Upper lobe of left lung (tissue), 6 donors: ENCODE data around the gene PROSER2. TPM values are rescaled to one million over a fixed set of nuclear protein-coding genes. Genes with fewer than 3 reads are reported as not detected.

Experiments
- ATAC-seq, 2 donors: fragments of 200-7000 bp; cut with Tn5 transposase; one replicate each; pipeline ENCODE4 v1.9.1; 2022; ENCODE audit warnings: mild to moderate bottlenecking in 2 of 2, moderate library complexity in 2 of 2; ENCODE audit not compliant: low FRiP score in 2 of 2
- DNase-seq, 2 donors: peaks; one replicate each; pipeline ENCODE4 v3.0.0-alpha.2; 2019 to 2020
- H3K27ac ChIP-seq, 4 donors: fragments of 200-600 bp; sonication (generic); one replicate each; pipeline ENCODE4 v1.5.1; 2016 to 2019
- H3K27me3 ChIP-seq, 4 donors: fragments of 200-600 bp; sonication (generic); one replicate each; pipeline ENCODE4 v1.5.1; 2017 to 2019
- H3K36me3 ChIP-seq, 4 donors: fragments of 200-600 bp; sonication (generic); one replicate each; pipeline ENCODE4 v1.5.1; 2016 to 2019
- H3K4me1 ChIP-seq, 4 donors: fragments of 200-600 bp; sonication (generic); one replicate each; pipeline ENCODE4 v1.5.1; 2018 to 2019
- H3K4me3 ChIP-seq, 4 donors: fragments of 200-600 bp; sonication (generic); one replicate each; pipeline ENCODE4 v1.5.1; 2017 to 2019; ENCODE audit warnings: mild to moderate bottlenecking in 2 of 4, moderate library complexity in 1 of 4
- H3K9me3 ChIP-seq, 4 donors: fragments of 200-600 bp; sonication (generic); one replicate each; pipeline ENCODE4 v1.5.1; 2018 to 2019
- CTCF ChIP-seq, 6 experiments: fragments of 450-650 bp in 4 of 6; fragments of 200-600 bp in 2 of 6; sonication (generic) in 2 of 6; IDR thresholded peaks; one replicate each; pipeline ENCODE4 v1.5.1; 2016 to 2019; ENCODE audit warnings: antibody characterized with exemption in 6 of 6
- EP300 ChIP-seq, 4 donors: sonication (generic); formaldehyde crosslinking; IDR thresholded peaks; one replicate each; pipeline ENCODE4 v1.5.1; 2017; ENCODE audit warnings: antibody characterized with exemption in 4 of 4, control low read depth in 2 of 4
- POLR2A ChIP-seq, 4 donors: fragments of 450-650 bp; IDR thresholded peaks; one replicate each; pipeline ENCODE4 v1.5.1; 2016 to 2017; ENCODE audit warnings: antibody characterized with exemption in 4 of 4, mild to moderate bottlenecking in 2 of 4
- POLR2AphosphoS5 ChIP-seq, 2 donors: sonication (generic); formaldehyde crosslinking; IDR thresholded peaks; one replicate each; pipeline ENCODE4 v1.5.1; 2017; ENCODE audit warnings: antibody characterized with exemption in 2 of 2
- WGBS, 2 donors: methylation state at CpG; one replicate each; pipeline ENCODE4 v1.1.5; 2017 to 2018; 5-methylcytosine and 5-hydroxymethylcytosine counted together
- total RNA-seq, 6 donors: library from RNA; depleted of rRNA in 4 of 6; stranded (reverse); fragments of >200 nt in 4 of 6; gene quantifications; one replicate each; pipeline versions ENCODE4 v1.1.0 to v1.2.1, GENCODE V29; 2016 to 2021
- donor health status: DM: no; HTN: no; CAD: no; lungs with moderate emphysema.
- donor health status: DM: no; HTN: yes; CAD: no; lungs with severe emphysema.

PROSER2 gene
- total RNA-seq, 6 donors from 2014 or later: 19.8 to 64.5 (median 24.7) TPM

DNA sequence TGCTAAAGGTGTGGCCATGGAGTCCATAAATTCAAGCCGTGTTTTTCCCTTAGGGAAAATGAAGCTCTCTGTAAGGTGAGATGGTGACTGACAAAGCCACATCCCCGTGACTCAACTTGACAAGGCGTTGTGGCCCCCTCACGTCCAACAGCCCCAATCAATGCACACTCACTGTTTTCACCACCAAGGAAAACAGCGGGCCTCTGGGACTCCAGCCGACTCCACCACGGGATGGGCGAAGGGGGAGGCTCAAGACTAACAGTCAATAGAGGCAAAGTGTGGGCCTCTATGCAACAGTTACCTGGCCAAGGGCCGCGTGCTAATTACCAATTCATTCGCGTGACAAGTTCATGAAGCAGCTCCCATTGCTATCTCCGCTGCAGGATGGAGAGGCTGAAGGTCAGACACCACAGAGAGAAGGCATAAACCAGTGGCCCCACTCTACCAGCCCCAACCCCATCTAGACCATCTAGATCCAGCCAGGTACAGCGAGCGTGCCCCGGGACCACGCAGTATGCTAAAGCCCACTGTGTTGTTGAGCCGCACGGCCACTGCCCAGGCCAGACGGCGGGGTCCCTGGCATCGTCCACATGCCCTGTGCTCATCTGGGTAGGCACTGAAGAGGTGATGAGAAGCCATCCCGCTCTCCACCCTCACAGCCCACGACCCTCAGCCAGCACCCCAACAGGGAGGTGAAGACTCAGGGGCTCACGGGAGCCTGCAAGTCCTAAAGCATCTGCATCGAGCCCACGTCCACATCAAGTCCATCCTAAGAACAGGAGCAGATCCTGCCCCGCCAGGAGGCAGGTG is 76.1 kb downstream of the PROSER2 start:
- H3K27ac ChIP-seq: peak overlapping the region in 3 of 4 donors; percentile 23 to 79 (median 50)
- no peaks in the 10 kb centered on the region for H3K36me3 ChIP-seq
- H3K9me3 ChIP-seq: no peaks in the 10 kb centered on the region
- no peak overlapping the region for H3K4me3 ChIP-seq
- TF ChIP-seq CTCF (IDR thresholded peaks at IDR 0.05) (no peak), POLR2A (IDR thresholded peaks at IDR 0.05) (no peak), POLR2AphosphoS5 (IDR thresholded peaks at IDR 0.05) (no peak)
- peaks cover 0 to 7% (median 0%) of the 10 kb centered on the region in 4 donors for H3K4me1 ChIP-seq
- DNase-seq (peak in 1 of 2 donors; percentile 67), ATAC-seq (no peak)
- 87 to 91% methylated on average over 15 to 27 of the region's 28 CpGs for WGBS, 2 donors
- H3K27me3 ChIP-seq: no peaks in the 10 kb centered on the region

GRCh38 chr10:11901036-11901301 is 77.8 kb downstream of the PROSER2 start:
- no peak overlapping the region for H3K4me3 ChIP-seq
- TF ChIP-seq POLR2AphosphoS5 (IDR thresholded peaks at IDR 0.05) (no peak), EP300 (IDR thresholded peaks at IDR 0.05) (no peak), POLR2A (IDR thresholded peaks at IDR 0.05) (no peak)
- 93 to 96% methylated on average over 6 of the region's 6 CpGs for WGBS, 2 donors
- H3K27me3 ChIP-seq: no peaks in the 10 kb centered on the region
- no peaks in the 10 kb centered on the region for H3K36me3 ChIP-seq
- H3K27ac ChIP-seq: no peak overlapping the region
- no peaks in the 10 kb centered on the region for H3K9me3 ChIP-seq
- DNase-seq: no peak
- no peak for ATAC-seq
- peaks cover 0 to 7% (median 0%) of the 10 kb centered on the region in 4 donors for H3K4me1 ChIP-seq

DNA sequence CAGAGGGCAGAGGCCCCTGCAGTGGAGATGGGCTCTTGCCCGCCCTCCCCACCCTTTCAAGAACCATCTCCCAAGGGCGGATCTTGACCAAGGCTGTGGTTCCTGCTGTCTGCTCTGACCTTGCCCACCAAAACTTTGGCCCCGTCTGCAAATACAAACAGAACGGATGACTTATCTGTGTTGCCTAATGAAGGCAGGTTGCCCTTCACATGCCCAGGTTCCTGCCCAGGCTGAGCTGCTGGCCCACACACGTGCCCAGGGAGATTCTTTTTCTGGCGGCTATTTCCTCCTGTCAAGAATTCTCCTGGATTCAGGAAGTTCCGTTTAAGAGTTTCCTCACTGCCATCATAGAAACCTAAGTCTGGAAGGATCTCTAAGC is 78.3 kb downstream of the PROSER2 start:
- no peak for DNase-seq
- WGBS, 2 donors: 44 to 53% methylated on average over 4 to 7 of the region's 7 CpGs

GRCh38 chr10:11901833-11902475 is 78.8 kb downstream of the PROSER2 start:
- no peaks in the 10 kb centered on the region for H3K9me3 ChIP-seq
- H3K27me3 ChIP-seq: no peaks in the 10 kb centered on the region
- no peak overlapping the region for H3K27ac ChIP-seq
- no peak for DNase-seq
- H3K36me3 ChIP-seq: no peaks in the 10 kb centered on the region
- H3K4me1 ChIP-seq: peaks cover 0 to 7% (median 0%) of the 10 kb centered on the region in 4 donors
- 72 to 77% methylated on average over 20 to 23 of the region's 23 CpGs for WGBS, 2 donors
- no peak for ATAC-seq
- TF ChIP-seq CTCF (IDR thresholded peaks at IDR 0.05) (no peak), POLR2AphosphoS5 (IDR thresholded peaks at IDR 0.05) (no peak), POLR2A (IDR thresholded peaks at IDR 0.05) (no peak), EP300 (IDR thresholded peaks at IDR 0.05) (no peak)
- no peak overlapping the region for H3K4me3 ChIP-seq

More for the DNA sequence above, 78.3 kb downstream of the PROSER2 start:
- Histone ChIP-seq H3K27me3 (no peaks in the 10 kb centered on the region), H3K4me3 (no peak overlapping the region), H3K4me1 (peaks cover 0 to 7% (median 0%) of the 10 kb centered on the region in 4 donors), H3K9me3 (no peaks in the 10 kb centered on the region), H3K27ac (no peak overlapping the region), H3K36me3 (no peaks in the 10 kb centered on the region)
- ATAC-seq: no peak
- TF ChIP-seq CTCF (IDR thresholded peaks at IDR 0.05): no peak
- no peak for TF ChIP-seq EP300 (IDR thresholded peaks at IDR 0.05)
- TF ChIP-seq POLR2A (IDR thresholded peaks at IDR 0.05): no peak
- no peak for TF ChIP-seq POLR2AphosphoS5 (IDR thresholded peaks at IDR 0.05)

GRCh38 chr10:11902646-11903045 is 79.5 kb downstream of the PROSER2 start:
- no peak overlapping the region for H3K27ac ChIP-seq
- H3K4me1 ChIP-seq: peaks cover 0 to 7% (median 0%) of the 10 kb centered on the region in 4 donors
- no peak for DNase-seq
- no peak for TF ChIP-seq POLR2AphosphoS5 (IDR thresholded peaks at IDR 0.05)
- no peak for TF ChIP-seq POLR2A (IDR thresholded peaks at IDR 0.05)
- TF ChIP-seq EP300 (IDR thresholded peaks at IDR 0.05): no peak
- no peak for TF ChIP-seq CTCF (IDR thresholded peaks at IDR 0.05)
- no peaks in the 10 kb centered on the region for H3K9me3 ChIP-seq
- no peaks in the 10 kb centered on the region for H3K36me3 ChIP-seq
- no peak for ATAC-seq
- H3K4me3 ChIP-seq: no peak overlapping the region
- 95 to 100% methylated on average over 4 to 6 of the region's 7 CpGs for WGBS, 2 donors
- H3K27me3 ChIP-seq: no peaks in the 10 kb centered on the region
